GM21619 (cell line): Measurements from ENCODE around the gene CPS1.

Experiments used
- ATAC-seq: cut with Tn5 transposase; IDR thresholded peaks from one replicate; pipeline ENCODE4 v1.9.1; 2021; ENCODE audit not compliant: unreplicated experiment

The CPS1 gene

DNA sequence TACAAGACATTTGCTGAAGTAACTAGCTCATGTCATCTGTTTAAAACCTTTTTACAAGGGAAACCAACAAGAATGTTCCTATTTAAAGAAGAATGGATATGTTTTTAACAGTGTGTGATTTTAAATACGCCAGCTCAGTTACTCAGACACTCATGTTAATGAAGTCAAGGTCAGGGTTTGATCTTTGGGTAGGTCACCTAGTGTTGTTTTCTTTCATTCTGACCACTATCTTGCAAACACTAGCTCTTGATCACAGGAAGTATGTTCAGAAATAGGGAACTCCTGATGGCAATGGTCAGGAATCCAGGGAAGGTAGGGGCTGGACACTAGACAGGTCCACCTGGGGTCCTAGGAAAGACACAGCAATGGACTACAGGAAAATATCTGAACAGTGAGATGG is 116.7 kb downstream of the CPS1 start:
- ATAC-seq, result no peak

DNA sequence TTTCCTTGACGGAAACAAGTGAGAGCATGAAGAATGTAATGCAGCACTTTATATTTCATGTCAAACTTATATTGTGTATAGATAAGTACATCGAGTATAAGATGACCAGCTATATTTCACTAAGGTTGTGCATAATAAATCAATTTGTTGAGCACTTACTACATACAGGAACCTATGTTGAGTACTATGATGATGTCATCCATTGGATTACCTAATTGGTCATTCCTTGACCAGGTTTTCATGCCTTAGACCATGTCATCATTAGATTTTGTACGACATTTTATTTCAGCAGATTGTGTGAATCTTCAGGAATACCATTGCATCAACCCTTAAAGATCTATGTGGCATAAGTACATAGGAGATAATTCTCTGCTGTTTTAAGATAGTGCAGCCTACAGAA is 119.7 kb downstream of the CPS1 start:
- no peak for ATAC-seq

DNA sequence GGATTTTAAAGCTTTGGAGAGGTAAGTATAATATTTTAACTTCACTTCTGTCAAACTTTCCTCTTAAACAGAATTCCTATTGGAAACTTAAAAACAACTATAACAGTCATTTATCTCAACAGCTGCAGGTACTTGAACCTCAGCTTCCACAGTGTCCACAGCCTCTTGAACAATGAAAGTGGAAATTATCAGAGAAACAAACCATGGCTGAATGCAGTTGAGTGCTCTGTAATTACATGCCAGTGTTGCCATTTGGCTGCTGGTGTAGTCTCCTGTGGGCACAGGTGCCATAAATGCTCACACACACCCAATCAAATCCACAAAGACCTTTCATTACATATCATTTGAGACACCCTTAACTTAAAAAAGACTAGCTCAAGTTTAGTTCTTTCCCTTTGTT is 125.1 kb downstream of the CPS1 start:
- no peak for ATAC-seq

DNA sequence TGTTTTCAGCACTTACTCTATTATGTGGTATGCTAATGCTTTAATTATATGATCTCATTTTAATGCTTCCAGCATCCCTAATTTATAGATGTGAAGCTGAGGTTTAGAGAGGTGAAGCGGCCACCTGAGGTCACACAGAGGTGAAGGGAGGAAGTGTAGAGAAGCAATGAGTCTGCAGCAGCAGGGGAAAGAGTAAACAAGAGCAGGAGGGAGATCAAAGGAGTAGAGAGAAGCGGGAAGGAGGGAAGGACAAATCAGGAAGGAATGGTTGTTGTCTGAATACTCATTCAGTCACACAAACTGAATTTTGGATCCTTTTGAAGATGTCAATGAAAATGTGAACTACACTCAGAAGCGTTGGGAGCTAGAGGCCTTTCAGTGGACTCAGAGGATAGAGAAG is 130.0 kb downstream of the CPS1 start:
- no peak for ATAC-seq

DNA sequence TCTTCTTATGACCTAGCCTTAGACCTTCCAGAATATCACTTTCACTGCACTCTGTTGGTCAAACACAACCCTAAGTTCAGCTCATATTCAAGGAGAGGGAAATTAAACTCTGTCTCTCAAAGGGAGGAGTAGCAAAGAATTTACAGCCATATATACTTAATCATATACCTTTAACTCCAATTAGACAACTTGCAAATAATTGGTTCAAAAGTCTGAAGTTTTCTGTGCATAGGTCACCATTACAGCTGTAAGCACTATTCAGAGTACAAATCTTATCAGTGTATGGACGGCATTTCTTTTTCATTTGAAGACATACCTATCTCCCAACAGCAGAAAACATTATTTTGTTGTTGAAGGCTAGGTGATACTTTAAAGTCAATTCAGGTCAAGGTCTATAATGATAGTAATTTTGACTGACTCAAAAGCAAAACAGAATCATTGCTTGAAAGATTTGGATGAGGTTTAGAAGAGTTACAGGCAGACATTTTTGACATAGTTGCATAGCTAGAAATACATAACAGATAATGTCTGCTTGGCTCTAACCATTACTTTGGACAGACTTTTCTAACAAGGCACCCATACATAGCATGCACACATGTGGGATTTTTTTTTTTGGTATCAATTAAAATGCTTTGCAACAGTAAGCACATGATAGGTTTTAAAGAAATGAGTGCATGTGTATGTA is 131.5 kb downstream of the CPS1 start:
- ATAC-seq, result no peak

DNA sequence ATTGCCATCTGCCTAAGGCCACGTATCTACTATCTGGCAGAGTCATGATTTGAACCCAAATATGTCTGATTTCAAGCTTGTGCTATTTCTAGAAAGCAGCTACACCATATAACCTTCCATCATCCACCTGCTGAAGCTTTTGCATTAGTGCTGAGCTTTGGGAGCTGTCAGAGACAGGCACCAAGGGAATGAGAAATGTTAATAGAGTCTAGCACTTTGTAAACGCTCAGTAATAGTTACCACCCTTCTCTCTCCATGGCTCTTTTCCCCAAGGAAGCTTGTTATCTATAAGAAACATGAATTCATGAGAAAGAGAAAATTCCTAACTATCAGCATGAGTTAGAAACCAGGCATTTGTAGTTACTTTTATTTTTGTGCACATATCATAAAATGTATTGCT is 151.5 kb downstream of the CPS1 start:
- no peak for ATAC-seq

DNA sequence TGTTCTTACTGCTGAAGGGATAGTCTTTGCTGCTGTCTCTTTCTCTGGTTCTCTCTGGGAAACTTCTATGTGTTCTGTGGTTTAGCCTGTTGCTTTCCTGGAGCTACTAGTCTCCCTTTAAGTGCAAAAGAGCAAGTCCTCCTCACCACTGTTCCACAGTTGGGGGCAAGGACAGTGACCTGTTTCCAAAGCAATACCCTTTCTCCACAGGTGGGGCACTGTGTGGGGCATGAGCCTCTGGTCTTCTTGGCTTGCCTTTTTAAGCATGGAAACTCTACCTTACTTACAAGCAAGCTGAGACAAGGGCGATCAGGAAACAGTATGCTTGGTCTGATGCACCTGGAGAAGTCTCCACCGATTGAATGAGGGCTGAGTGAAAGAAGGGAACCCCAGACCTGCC is 156.7 kb downstream of the CPS1 start:
- ATAC-seq, result no peak

DNA sequence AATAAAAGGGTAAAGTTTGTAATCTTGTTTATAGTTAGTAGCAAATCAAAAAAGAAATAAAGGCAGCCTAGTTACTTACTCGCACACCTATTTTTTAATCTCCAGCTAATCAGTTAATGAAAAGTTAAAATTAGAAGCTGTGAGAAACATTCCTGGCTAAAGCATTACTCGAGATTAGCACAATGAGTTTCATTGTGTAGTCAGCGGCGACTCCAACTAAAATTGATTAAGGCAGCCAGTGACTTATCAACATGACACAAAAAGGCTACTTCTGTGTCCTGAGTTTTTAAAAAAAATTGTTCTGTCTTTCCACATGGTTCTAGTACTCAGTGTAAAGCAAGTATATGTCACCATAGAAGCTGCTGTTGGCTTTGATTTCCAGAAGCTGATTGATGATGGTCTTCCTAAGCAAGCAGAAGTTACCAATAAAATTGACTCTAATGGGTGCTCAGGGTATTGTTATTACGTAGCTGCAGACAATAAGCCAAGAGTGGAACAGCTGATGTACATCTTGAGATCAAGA is 159.2 kb downstream of the CPS1 start:
- no peak for ATAC-seq

DNA sequence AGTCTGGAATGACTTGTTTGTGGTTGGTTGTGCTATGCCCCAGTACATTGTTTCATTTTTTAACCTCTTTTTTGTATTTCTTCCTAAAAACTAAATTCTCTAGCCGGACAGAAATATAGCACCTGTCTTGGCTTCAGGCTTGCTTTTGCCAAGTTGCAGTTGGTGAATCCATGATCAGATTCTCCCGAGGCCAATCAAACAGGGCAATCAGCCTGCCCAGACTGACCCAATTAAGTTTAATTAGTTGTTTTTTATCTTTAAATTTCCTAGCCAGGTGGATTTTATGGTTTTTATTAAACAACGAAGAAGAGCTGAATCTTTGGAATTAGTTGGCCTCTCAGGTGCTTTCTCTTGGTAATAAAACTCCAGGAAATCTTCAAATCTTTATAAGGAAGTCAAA is 162.1 kb downstream of the CPS1 start:
- ATAC-seq, result no peak

DNA sequence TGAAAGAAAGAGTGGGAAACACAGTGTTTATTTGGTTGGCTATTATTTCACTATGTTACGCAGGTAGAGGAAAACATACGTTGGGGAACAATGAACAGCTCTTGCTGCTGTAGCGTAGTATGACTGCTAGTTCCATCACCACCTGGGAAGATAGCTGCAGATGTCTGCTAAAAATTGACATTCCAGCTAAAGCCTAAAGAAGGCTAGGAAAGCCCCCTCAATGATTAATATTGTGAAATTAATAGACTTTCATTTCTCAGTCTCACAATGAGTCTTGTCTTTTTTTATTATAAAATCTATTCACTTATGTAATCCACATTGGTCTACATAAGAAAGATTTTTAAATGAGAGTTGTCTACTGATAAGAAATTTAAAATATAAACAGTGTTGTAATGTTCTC is 165.7 kb downstream of the CPS1 start:
- ATAC-seq, result no peak

DNA sequence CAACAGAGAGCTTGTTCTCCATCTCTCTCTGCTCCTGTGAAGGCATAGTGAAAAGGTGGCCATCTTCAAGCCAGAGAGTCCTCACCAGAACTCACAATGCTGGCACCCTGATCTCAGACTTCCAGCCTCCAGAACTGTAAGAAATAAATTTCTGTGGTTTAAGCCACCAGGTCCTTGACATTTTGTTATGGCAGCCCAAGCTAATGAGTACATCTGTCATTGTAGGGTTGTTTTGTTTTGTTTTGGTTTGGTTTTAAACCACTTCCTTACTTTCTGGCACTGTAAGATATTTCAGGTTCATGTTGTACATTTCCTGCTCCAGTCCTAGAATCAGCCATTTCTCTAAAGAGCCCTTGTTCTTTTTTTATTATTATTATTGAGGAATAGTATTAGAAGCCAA is 171.2 kb downstream of the CPS1 start:
- peak; percentile 53 for ATAC-seq
